Measurements from ENCODE around the gene JPH3. TPM values are rescaled to one million over a fixed set of nuclear protein-coding genes. Genes with fewer than 3 reads are reported as not detected.
A peak's percentile ranks its signal among the peaks of the same experiment; 100 is the strongest.

JPH3 gene
- under 1 TPM; 0.07 to 0.09 TPM for total RNA-seq

DNA sequence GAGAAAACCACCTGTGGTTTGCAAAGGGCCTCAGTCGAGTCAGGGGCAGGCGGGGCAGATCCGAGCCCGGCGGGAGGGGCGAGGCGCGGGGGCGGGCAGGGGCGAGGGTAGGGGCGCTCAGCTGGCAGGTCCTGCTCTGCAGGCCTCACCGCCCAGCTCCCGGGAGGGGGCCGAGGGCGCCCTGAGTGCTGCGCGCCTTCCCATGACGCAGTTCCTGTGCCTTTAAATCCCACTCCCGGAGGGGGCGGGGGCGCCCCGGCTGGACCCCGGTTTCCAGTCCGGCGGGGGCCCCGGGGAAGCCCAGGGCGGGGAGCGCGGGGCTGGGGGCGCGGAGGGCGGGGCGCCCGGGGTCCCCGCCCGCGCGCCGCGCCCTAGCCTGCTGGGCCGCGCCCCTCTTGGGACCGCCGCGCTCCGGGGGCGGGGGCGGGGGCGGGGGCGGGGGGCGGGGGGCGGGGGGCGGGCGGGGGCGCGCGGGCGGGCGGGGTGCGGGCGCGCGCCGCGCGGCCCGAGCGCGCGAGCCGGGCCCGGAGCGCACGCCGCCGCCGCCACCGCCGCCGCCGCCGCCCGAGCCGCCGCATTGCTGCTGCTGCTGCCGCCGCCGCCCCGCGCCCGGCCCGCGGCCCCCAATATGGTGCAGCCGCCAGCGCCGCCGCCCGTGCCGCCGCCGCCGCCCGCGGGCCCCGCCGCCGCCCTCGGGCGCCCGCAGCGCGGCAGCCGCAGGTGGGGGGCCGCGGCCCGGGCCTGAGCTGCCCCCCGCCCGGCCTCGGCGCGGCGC is at the start of gene JPH3:
JPH3 (plus strand) TSS at position 508 of the 775 bp plus-strand sequence. CDS start 639 bp downstream, outside the sequence.
- ChIA-PET CTCF (interaction anchor here (1.3 kb wide), 1 partner anchor 35 kb away, joined by 3 read pairs; no protein-coding TSS in a partner anchor), POLR2A (no interaction called here)
- peak; percentile 23 for DNase-seq
- intact Hi-C loops (cut with micrococcal nuclease): no loop called here
- Mint-ChIP-seq H3K36me3 (ENCODE audit: low read depth) (no peaks in the 10 kb centered on the region), H3K27me3 (peaks cover 63% of the 10 kb centered on the region), H3K9me3 (no peaks in the 10 kb centered on the region), H3K4me1 (ENCODE audit: low read depth) (peaks cover 10% of the 10 kb centered on the region), H3K27ac (no peak within 1 kb of the TSS), H3K4me3 (peak within 1 kb of the TSS; percentile 57)
- TF ChIP-seq, protein P1, sequence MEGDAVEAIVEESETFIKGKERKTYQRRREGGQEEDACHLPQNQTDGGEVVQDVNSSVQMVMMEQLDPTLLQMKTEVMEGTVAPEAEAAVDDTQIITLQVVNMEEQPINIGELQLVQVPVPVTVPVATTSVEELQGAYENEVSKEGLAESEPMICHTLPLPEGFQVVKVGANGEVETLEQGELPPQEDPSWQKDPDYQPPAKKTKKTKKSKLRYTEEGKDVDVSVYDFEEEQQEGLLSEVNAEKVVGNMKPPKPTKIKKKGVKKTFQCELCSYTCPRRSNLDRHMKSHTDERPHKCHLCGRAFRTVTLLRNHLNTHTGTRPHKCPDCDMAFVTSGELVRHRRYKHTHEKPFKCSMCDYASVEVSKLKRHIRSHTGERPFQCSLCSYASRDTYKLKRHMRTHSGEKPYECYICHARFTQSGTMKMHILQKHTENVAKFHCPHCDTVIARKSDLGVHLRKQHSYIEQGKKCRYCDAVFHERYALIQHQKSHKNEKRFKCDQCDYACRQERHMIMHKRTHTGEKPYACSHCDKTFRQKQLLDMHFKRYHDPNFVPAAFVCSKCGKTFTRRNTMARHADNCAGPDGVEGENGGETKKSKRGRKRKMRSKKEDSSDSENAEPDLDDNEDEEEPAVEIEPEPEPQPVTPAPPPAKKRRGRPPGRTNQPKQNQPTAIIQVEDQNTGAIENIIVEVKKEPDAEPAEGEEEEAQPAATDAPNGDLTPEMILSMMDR (IDR thresholded peaks at IDR 0.05): no peak
- no peak for ATAC-seq

DNA sequence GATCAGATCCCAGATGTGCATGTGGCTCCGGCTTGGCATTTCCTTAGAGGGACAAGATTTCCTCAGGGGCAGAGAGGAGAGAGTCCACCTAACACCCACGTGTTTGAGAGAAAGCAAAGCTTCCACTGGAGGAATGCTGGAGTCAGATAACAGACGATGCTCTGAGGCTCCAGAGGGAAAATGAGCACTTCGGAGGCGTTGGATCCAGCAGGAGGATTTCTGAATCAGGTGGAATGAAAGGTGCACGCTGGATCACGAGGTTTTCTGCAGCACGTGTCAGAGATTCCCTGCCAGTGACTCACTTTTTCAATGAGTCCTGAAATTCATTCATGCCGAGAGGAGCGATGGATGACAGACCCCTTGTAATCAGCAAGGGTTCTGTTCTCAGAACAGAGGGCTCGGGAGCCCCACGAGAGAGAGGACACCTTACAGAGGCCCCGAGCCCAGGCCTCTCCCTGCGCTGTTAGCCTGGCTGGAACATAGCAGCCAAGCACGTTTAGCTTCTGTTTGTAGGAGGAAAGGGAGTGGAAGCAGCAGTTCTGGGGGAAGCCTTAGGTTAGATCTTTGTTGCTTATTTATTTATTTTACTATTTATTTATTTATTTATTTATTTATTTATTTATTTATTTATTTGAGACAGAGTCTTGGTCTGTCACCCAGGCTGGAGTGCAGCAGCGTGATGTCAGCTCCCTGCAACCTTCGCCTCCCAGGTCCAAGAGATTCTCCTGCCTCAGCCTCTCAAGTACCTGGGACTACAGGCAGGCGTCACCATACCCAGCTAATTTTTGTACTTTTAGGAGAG is 49.3 kb upstream of the JPH3 start:
- no peak overlapping the region for H3K27ac Mint-ChIP-seq
- no peaks in the 10 kb centered on the region for H3K36me3 Mint-ChIP-seq (ENCODE audit: low read depth)
- TF ChIP-seq, protein P1 (IDR thresholded peaks at IDR 0.05): no peak
- H3K4me3 Mint-ChIP-seq: no peak overlapping the region
- peaks cover 3% of the 10 kb centered on the region for H3K27me3 Mint-ChIP-seq
- ATAC-seq (no peak), DNase-seq (no peak)
- no peaks in the 10 kb centered on the region for H3K9me3 Mint-ChIP-seq
- ChIA-PET POLR2A (no interaction called here), CTCF (interaction anchor here (0.8 to 1.2 kb wide), 2 partner anchors 82 to 83 kb away, joined by 4 read pairs; no protein-coding TSS in a partner anchor)
- intact Hi-C loops (cut with micrococcal nuclease): loop anchor here (5.0 kb wide), 1 partner anchor 84 kb away; no protein-coding TSS in a partner anchor
- H3K4me1 Mint-ChIP-seq (ENCODE audit: low read depth): no peaks in the 10 kb centered on the region

DNA sequence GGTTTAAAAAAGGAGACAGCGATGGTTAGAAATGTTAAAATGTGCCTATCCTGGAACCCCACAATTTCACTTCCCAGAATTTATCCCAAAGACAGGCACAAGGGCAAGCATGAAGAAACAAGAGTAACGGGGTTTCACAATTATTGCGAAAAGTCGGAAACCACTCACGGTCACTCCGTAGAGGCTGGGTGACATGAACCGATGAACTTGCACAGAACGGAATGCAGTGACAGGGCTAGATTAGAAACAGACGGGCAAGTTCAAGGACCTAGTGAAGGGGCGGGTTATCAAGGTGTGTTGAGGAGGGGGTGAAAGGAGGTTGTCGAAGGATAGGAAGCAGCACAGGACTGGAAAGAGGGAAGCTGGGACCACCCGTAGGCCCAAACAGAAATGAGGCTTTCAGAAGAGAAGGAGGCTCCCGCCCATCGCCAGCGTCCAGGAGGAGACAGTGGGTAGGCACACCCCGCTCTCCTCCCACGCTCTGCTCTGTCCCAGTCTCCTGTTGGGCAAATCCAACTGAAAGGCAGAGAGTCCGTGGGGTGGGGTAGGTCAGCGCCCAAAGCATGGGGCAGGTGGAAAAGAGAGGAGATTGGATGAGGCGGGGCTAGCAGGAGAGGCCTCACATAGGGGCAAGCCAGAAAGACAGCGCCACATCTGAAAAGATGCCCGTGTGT is 47.4 kb upstream of the JPH3 start:
- Mint-ChIP-seq H3K27me3 (peaks cover 4% of the 10 kb centered on the region), H3K4me1 (ENCODE audit: low read depth) (no peaks in the 10 kb centered on the region), H3K27ac (no peak overlapping the region), H3K9me3 (no peaks in the 10 kb centered on the region), H3K36me3 (ENCODE audit: low read depth) (no peaks in the 10 kb centered on the region), H3K4me3 (no peak overlapping the region)
- ATAC-seq: no peak
- no peak for DNase-seq
- TF ChIP-seq, protein P1 (IDR thresholded peaks at IDR 0.05): no peak
- ChIA-PET POLR2A (no interaction called here), CTCF (no interaction called here)
- intact Hi-C loops (cut with micrococcal nuclease): loop anchor here (5.0 kb wide), 1 partner anchor 82 kb away; no protein-coding TSS in a partner anchor

DNA sequence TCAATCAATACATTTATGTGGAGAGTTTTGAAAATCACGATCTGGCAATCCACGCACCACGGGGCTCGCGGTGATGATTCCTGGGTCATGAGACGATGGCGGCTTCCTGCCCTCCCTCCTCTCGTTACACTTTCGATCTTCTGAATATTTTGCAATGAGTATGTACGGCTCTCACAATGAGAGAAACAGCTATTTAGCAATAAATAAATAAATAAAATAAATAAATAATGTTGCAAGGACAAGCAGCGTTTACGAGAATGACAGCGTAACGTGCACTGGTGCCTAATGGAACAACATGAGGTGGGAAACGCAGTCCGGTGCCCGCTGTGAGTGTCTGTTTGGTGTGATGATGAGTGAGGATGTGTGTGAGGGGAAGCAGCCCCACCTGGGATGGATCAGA is 46.7 kb upstream of the JPH3 start:
- no peak overlapping the region for H3K27ac Mint-ChIP-seq
- TF ChIP-seq, protein P1 (IDR thresholded peaks at IDR 0.05): no peak
- DNase-seq: no peak
- intact Hi-C loops (cut with micrococcal nuclease): no loop called here
- H3K4me3 Mint-ChIP-seq: no peak overlapping the region
- CTCF ChIA-PET: no interaction called here
- H3K4me1 Mint-ChIP-seq (ENCODE audit: low read depth): no peaks in the 10 kb centered on the region
- no peaks in the 10 kb centered on the region for H3K9me3 Mint-ChIP-seq
- POLR2A ChIA-PET: no interaction called here
- no peaks in the 10 kb centered on the region for H3K36me3 Mint-ChIP-seq (ENCODE audit: low read depth)
- no peak for ATAC-seq
- peaks cover 4% of the 10 kb centered on the region for H3K27me3 Mint-ChIP-seq

Data from activated CD8-positive, alpha-beta T cell treated with anti-CD3 and anti-CD28 coated beads for 36 hours (primary cell).